Gastrocnemius medialis (tissue), 4 donors: ENCODE results near the gene DHRS7. TPM values are rescaled to one million over a fixed set of nuclear protein-coding genes. Genes with fewer than 3 reads are reported as not detected.

Experiments used
- ATAC-seq, 2 donors: fragments of 150-250 bp; one replicate each; pipeline ENCODE4 v1.9.1; 2016
- DNase-seq, 2 donors: peaks; one replicate each; pipeline ENCODE4 v3.0.0-alpha.2; 2019
- H3K27ac ChIP-seq, 4 donors: fragments of 200-600 bp; sonication (generic); 1 replicate in 1 of 4; 2 replicates in 3 of 4; pipeline ENCODE4 v1.5.1; 2016 to 2018; ENCODE audit warnings: mild to moderate bottlenecking in 2 of 4, moderate library complexity in 1 of 4
- H3K27me3 ChIP-seq, 3 donors: fragments of 200-600 bp; sonication (generic) in 2 of 3; 1 replicate in 1 of 3; 2 replicates in 2 of 3; pipeline versions ENCODE4 v1.5.1 to v1.6.0; 2016 to 2019; ENCODE audit warnings: mild to moderate bottlenecking in 1 of 3, moderate library complexity in 1 of 3
- H3K36me3 ChIP-seq, 2 donors: fragments of 200-600 bp; sonication (generic) in 1 of 2; one replicate each; pipeline ENCODE4 v1.5.1; 2017 to 2018
- H3K4me1 ChIP-seq, 2 donors: fragments of 200-600 bp; sonication (generic) in 1 of 2; one replicate each; pipeline ENCODE4 v1.5.1; 2016 to 2017; ENCODE audit warnings: mild to moderate bottlenecking in 2 of 2
- H3K4me3 ChIP-seq, 4 donors: fragments of 200-600 bp; sonication (generic) in 3 of 4; 1 replicate in 1 of 4; 2 replicates in 3 of 4; pipeline ENCODE4 v1.5.1; 2016 to 2019; ENCODE audit warnings: mild to moderate bottlenecking in 2 of 4
- H3K9me3 ChIP-seq, 3 donors: fragments of 200-600 bp; sonication (generic) in 2 of 3; 1 replicate in 1 of 3; 2 replicates in 2 of 3; pipeline ENCODE4 v1.5.1; 2016 to 2019
- CTCF ChIP-seq, 5 experiments: fragments of 450-650 bp in 3 of 5; fragments of 200-600 bp in 2 of 5; sonication (generic) in 2 of 5; IDR thresholded peaks in 4 of 5; conservative IDR thresholded peaks in 1 of 5; 1 replicate in 4 of 5; 2 replicates in 1 of 5; pipeline ENCODE4 v1.5.1; 2016 to 2019; ENCODE audit warnings: antibody characterized with exemption in 5 of 5, mild to moderate bottlenecking in 3 of 5, moderate library complexity in 3 of 5
- POLR2A ChIP-seq, 2 donors: fragments of 450-650 bp; IDR thresholded peaks; one replicate each; pipeline ENCODE4 v1.6.1; 2017; ENCODE audit warnings: antibody characterized with exemption in 2 of 2, mild to moderate bottlenecking in 2 of 2, moderate library complexity in 2 of 2
- in situ Hi-C, 4 donors: fragments of 200-750 bp; cut with MboI; loops; one replicate each; pipeline versions ENCODE4 v1.15.0 to v1.8.0; 2017; ENCODE audit warnings: low sequenced_read_pairs in 4 of 4
- intact Hi-C: fragments of 100-400 bp; cut with DNase I; formaldehyde crosslinking; loops from one replicate; pipeline ENCODE4 v1.15.1; 2023; ENCODE audit warnings: low total_unique reads
- total RNA-seq, 4 donors: library from RNA; depleted of rRNA; stranded (reverse); fragments of >200 nt; gene quantifications; one replicate each; pipeline versions ENCODE4 v1.1.0 to v1.2.3, GENCODE V29; 2016

DHRS7 gene
- 1,000 to 10,000 TPM in 3 of 4 donors, 100 to 1,000 TPM in 1; 937 to 2,179 (median 1,242) TPM for total RNA-seq

- in situ Hi-C loops (loop anchor here in 2 of 4 donors (10.0 kb wide), 1 partner anchor 70 kb away; the partner anchor contains the start of gene PCNX4 (in 2 of the 2)), intact Hi-C loops (loop anchor here (1.0 to 5.0 kb wide), 4 partner anchors 73 to 962 kb away; partner anchors contain the start of gene PPM1A)
- ATAC-seq (peak; percentile 42), DNase-seq (peak; percentile 72 to 83)
- no peaks in the 10 kb centered on the region for H3K9me3 ChIP-seq
- H3K27ac ChIP-seq, result peak within 1 kb of the TSS; percentile 97 to 100 (median 99)
- H3K4me3 ChIP-seq, result peak within 1 kb of the TSS; percentile 81 to 95 (median 92)
- peaks cover 0 to 21% of the 10 kb centered on the region in 2 donors for H3K36me3 ChIP-seq
- TF ChIP-seq POLR2A (IDR thresholded peaks at IDR 0.05) (peak; percentile 71 to 88), CTCF (IDR thresholded peaks at IDR 0.05 in 4 of 5, conservative IDR thresholded peaks at IDR 0.05 in 1 of 5) (peak in 4 of 5 experiments; percentile 32 to 68 (median 40))
- peaks cover 33 to 52% of the 10 kb centered on the region in 2 donors for H3K4me1 ChIP-seq
- no peaks in the 10 kb centered on the region for H3K27me3 ChIP-seq
Measured at GRCh38 chr14:60164712-60165546, at the start of gene DHRS7. DHRS7 (minus strand) TSS chr14:60165398; CDS start chr14:60165309, 89 bp downstream.

GRCh38 chr14:60214415-60215126 lies 49.4 kb upstream of the DHRS7 start:
- TF ChIP-seq CTCF (IDR thresholded peaks at IDR 0.05 in 4 of 5, conservative IDR thresholded peaks at IDR 0.05 in 1 of 5) (no peak), POLR2A (IDR thresholded peaks at IDR 0.05) (no peak)
- intact Hi-C loops (no loop called here), in situ Hi-C loops (loop anchor here in 1 of 4 donors (25.0 kb wide), 1 partner anchor 98 kb away; no protein-coding TSS in a partner anchor)
- peaks cover 39 to 41% of the 10 kb centered on the region in 2 donors for H3K4me1 ChIP-seq
- ATAC-seq (no peak), DNase-seq (no peak)
- H3K4me3 ChIP-seq, result no peak overlapping the region
- H3K9me3 ChIP-seq, result no peaks in the 10 kb centered on the region
- peak overlapping the region in 2 of 4 donors; percentile 6 to 62 for H3K27ac ChIP-seq
- no peaks in the 10 kb centered on the region for H3K27me3 ChIP-seq
- no peaks in the 10 kb centered on the region for H3K36me3 ChIP-seq

- in situ Hi-C loops, result loop anchor here in 1 of 4 donors (25.0 kb wide), 1 partner anchor 98 kb away; no protein-coding TSS in a partner anchor
- H3K27me3 ChIP-seq, result no peaks in the 10 kb centered on the region
- peak overlapping the region in 1 of 4 donors; percentile 62 for H3K27ac ChIP-seq
- no peak for ATAC-seq
- H3K36me3 ChIP-seq, result no peaks in the 10 kb centered on the region
- intact Hi-C loops, result no loop called here
- DNase-seq, result no peak
- TF ChIP-seq POLR2A (IDR thresholded peaks at IDR 0.05) (no peak), CTCF (IDR thresholded peaks at IDR 0.05 in 4 of 5, conservative IDR thresholded peaks at IDR 0.05 in 1 of 5) (no peak)
- H3K4me1 ChIP-seq, result peaks cover 37 to 39% of the 10 kb centered on the region in 2 donors
- no peaks in the 10 kb centered on the region for H3K9me3 ChIP-seq
- no peak overlapping the region for H3K4me3 ChIP-seq
Measured at GRCh38 chr14:60214003-60214402, 48.8 kb upstream of the DHRS7 start.

GRCh38 chr14:60212503-60213371 lies 47.5 kb upstream of the DHRS7 start:
- Histone ChIP-seq H3K27ac (no peak overlapping the region), H3K4me3 (no peak overlapping the region), H3K27me3 (no peaks in the 10 kb centered on the region), H3K36me3 (no peaks in the 10 kb centered on the region), H3K9me3 (no peaks in the 10 kb centered on the region), H3K4me1 (peaks cover 25 to 29% of the 10 kb centered on the region in 2 donors)
- TF ChIP-seq POLR2A (IDR thresholded peaks at IDR 0.05), result no peak
- DNase-seq, result no peak
- in situ Hi-C loops (loop anchor here in 1 of 4 donors (25.0 kb wide), 1 partner anchor 100 kb away; no protein-coding TSS in a partner anchor), intact Hi-C loops (no loop called here)
- no peak for ATAC-seq
